Measurements from ENCODE around the gene NTHL1. TPM values are rescaled to one million over a fixed set of nuclear protein-coding genes. Genes with fewer than 3 reads are reported as not detected.

Gene NTHL1
- total RNA-seq, 6 donors from 2014 or later = 17.8 to 43.6 (median 28.8) TPM

- H3K9me3 ChIP-seq = no peaks in the 10 kb centered on the region
- 88 to 92% methylated on average over 24 to 30 of the region's 34 CpGs for WGBS, 2 donors
- DNase-seq (peak in 1 of 2 donors; percentile 68), ATAC-seq (ENCODE audit: low FRiP score in 2 of 2) (no peak)
- H3K27ac ChIP-seq = no peak overlapping the region
- TF ChIP-seq EP300 (IDR thresholded peaks at IDR 0.05) (no peak), CTCF (IDR thresholded peaks at IDR 0.05) (no peak), POLR2A (IDR thresholded peaks at IDR 0.05) (no peak), POLR2AphosphoS5 (IDR thresholded peaks at IDR 0.05) (no peak)
- no peaks in the 10 kb centered on the region for H3K27me3 ChIP-seq
- H3K36me3 ChIP-seq = peaks cover 17 to 98% (median 75%) of the 10 kb centered on the region in 4 donors
- H3K4me1 ChIP-seq = no peaks in the 10 kb centered on the region
- no peak overlapping the region for H3K4me3 ChIP-seq
These were observed 24.0 kb upstream of the NTHL1 start for GRCh38 chr16:2071454-2072202.

- Histone ChIP-seq H3K27me3 (no peaks in the 10 kb centered on the region), H3K4me3 (no peak overlapping the region), H3K36me3 (peaks cover 17 to 98% (median 73%) of the 10 kb centered on the region in 4 donors), H3K4me1 (no peaks in the 10 kb centered on the region), H3K9me3 (no peaks in the 10 kb centered on the region), H3K27ac (no peak overlapping the region)
- ATAC-seq (ENCODE audit: low FRiP score in 2 of 2) (no peak), DNase-seq (peak in 1 of 2 donors; percentile 60)
- TF ChIP-seq POLR2A (IDR thresholded peaks at IDR 0.05) (no peak), CTCF (IDR thresholded peaks at IDR 0.05) (no peak), POLR2AphosphoS5 (IDR thresholded peaks at IDR 0.05) (no peak), EP300 (IDR thresholded peaks at IDR 0.05) (no peak)
- 95% methylated on average over 13 to 29 of the region's 29 CpGs for WGBS, 2 donors
These were observed 23.2 kb upstream of the NTHL1 start for GRCh38 chr16:2070576-2071453.

- Histone ChIP-seq H3K9me3 (no peaks in the 10 kb centered on the region), H3K27me3 (no peaks in the 10 kb centered on the region), H3K4me1 (no peaks in the 10 kb centered on the region), H3K27ac (no peak overlapping the region), H3K36me3 (peaks cover 12 to 95% (median 70%) of the 10 kb centered on the region in 4 donors), H3K4me3 (no peak overlapping the region)
- TF ChIP-seq POLR2AphosphoS5 (IDR thresholded peaks at IDR 0.05) (no peak), POLR2A (IDR thresholded peaks at IDR 0.05) (no peak), EP300 (IDR thresholded peaks at IDR 0.05) (no peak), CTCF (IDR thresholded peaks at IDR 0.05) (no peak)
- ATAC-seq (ENCODE audit: low FRiP score in 2 of 2) = no peak
- 98 to 100% methylated on average over 11 of the region's 11 CpGs for WGBS, 2 donors
- no peak for DNase-seq
These were observed 18.5 kb upstream of the NTHL1 start for GRCh38 chr16:2066139-2066538.

- Histone ChIP-seq H3K36me3 (peaks cover 5 to 96% (median 72%) of the 10 kb centered on the region in 4 donors), H3K4me1 (no peaks in the 10 kb centered on the region), H3K27me3 (no peaks in the 10 kb centered on the region), H3K4me3 (no peak overlapping the region), H3K9me3 (no peaks in the 10 kb centered on the region), H3K27ac (no peak overlapping the region)
- DNase-seq (peak in 1 of 2 donors; percentile 61), ATAC-seq (ENCODE audit: low FRiP score in 2 of 2) (no peak)
- 93 to 94% methylated on average over 10 to 16 of the region's 16 CpGs for WGBS, 2 donors
- TF ChIP-seq POLR2AphosphoS5 (IDR thresholded peaks at IDR 0.05) = no peak
- no peak for TF ChIP-seq CTCF (IDR thresholded peaks at IDR 0.05)
- TF ChIP-seq POLR2A (IDR thresholded peaks at IDR 0.05) = no peak
- TF ChIP-seq EP300 (IDR thresholded peaks at IDR 0.05) = no peak
These were observed 16.8 kb upstream of the NTHL1 start for GRCh38 chr16:2064368-2064945.
